Stimulated activated CD4-positive, alpha-beta T cell treated with anti-CD3 and anti-CD28 coated beads, Interleukin-15, amount 100 ng/mL, for 24 hours (primary cell): ENCODE results near the gene ALK.

Source experiments
- DNase-seq: peaks from one replicate; pipeline ENCODE4 v3.0.0-alpha.2; 2020

Gene ALK

DNA sequence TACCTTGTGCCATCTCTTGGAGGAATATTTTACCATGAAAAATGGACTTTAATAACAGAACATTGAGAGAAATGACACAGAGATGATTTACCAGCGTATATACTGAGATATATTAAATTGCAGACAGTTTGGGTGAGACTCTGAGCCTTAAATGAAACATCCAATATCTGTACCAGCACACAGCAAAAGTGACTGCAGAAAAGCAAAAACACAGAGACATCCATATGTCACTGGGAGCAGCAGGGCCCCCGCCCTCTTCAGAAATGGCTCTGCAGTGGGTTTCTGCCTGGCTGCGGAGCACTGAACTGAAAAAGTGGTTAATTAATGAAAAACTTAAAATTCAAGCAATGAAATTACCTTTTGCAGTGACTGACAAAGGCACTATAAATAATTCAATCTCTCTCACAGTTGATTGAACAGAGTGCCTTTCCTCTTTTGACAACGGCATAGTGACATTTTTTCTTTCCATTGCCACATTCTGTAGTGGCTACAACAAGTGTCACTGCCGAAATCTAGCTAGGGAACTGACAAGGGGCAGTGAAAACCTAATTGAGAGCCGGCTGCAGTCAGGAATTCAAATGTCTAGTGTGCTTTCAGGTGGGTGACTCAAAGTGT, 353.4 kb downstream of the ALK start:
- no peak for DNase-seq

DNA sequence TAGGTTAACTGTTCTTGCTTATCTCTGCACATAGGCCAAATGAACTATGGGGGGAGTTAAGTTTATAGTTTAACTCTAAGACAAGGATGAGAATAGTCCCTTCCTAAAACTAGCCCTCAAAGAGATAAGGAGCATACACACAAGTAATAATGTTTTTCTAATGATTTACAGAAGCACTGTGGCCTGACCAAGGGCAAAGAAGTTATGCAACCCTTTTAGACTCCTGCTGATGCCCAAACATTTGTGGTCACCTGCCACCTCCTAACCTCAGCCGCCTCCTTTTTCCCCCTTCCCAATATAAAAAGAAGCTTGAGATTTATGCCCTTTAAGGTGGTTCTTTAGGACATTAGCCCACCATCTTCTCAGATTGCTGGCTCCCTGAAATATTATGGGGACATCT, 357.7 kb downstream of the ALK start:
- no peak for DNase-seq

DNA sequence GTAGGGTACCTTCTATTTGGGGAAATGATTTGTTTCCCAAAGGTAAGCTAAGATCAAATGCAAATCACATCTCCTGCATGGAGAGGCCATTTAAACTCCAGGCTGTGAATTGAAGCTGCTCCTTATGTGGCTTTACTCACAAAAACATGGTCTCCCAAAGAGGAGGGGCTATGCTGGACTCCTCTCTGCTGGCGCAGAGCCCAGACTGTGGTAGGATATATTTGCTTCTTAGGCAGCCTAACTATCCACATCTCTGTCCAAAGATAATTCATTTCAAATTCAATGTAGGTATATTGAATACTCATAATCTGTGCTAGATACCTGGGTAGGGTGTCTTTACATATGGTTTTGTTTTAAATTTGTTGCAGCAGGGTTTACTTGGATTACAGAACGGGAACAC, 358.5 kb downstream of the ALK start:
- DNase-seq: no peak

DNA sequence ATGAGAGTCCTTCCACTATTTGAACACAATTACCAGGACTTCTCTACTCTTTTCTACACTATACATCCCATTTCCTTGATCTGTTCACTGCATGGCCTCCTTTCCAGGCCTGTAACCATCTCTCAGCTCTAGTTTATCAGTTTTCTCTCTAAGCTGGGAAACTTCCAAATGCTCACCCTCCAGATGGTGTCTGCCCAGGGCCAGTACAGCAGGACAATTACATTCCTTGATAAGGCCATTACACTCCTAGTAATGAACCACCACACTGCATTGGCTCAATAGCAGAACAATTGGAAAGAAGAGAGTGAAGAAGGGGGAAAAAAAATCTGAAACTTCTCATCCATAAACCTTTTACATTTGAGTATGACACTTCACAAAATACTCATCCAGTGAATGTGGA, 359.1 kb downstream of the ALK start:
- DNase-seq: no peak

DNA sequence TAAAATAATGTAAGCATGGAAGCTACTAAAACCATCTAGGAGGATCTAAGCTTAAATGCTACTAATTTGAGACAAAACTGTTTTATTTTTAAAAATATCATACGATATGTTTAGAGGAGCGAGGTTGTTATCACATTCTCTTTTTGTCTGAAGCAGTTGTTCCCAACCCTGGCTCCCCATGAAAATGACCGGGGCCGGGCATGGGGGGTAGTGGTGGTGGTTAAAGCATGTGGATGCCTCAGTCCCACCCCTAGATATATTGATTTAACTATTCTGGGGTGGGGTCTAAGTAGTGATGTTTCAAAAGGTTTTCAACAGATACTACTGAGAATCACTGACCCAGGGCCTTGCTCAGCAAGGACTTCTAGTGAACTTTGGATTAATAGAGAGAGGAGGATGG, 359.8 kb downstream of the ALK start:
- DNase-seq: no peak

DNA sequence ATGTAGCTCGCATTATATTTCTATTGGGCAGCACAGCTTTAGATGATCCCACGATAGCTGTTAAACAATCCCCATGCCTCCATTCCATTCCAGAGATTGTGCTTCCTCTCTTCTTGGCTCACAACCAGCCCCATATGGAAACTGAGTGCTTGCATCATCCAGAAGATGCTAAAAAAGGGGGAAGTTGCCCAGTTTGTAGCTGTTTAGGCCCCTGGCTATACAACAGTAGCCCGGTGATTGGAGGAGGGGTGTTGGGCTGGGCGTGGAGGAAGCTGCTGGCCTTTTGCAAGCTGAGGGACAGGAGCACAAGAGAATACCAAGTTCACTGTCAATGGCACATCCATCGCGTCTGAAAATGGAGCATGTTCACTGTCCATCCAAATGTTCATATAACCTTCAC, 360.2 kb downstream of the ALK start:
- DNase-seq: no peak

DNA sequence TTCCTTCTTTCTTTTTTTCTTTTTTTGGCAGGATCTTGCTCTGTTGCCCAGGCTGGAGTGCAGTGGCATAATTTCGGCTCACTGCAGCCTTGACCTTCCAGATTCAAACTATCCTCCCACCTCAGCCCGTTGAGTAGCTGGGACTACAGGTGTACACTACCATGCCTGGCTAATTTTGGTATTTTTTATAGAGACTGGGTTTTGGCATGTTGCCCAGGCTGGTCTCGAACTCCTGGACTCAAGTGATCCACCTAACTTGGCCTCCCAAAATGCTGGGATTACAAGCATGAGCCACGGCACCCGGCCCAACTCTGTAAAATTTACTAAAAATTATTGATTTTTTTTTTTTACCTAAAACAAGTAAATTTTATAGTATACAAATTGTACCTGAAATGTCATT, 360.8 kb downstream of the ALK start:
- DNase-seq: no peak

DNA sequence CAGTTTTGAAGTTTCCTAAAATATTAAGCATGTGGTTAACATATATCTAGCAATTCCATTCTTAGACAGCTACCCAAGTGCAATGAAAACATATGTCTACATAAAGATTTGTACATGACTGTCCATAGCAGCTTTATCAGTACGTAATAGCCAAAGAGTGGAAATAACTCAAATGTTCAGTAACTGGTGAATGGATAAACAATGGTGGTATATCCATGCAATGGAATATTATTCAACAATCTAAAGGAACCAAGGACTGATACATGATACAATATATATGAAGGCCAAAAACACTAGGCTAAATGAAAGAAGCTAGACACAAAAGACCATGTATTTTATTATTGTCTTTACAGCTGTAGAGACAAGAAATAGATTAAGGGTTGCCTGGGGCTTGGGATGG, 361.4 kb downstream of the ALK start:
- no peak for DNase-seq

DNA sequence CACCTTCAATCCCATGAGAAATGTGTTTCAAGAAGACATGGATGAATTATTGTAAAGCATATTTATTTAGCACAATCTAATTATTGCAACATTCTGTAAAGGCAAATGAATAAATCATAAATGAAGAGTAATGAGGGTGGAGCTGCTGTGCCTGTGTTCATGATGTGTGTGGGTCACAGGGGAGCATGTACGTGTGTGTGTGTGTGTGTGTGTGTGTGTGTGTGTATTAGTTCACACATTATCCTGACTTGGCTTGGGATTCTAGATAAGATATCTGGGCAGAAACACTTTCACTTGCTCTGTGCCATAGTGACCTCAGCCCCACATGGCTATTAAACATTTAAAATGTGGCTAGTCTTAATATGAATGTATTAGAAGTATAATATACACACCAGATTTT, 361.8 kb downstream of the ALK start:
- no peak for DNase-seq

DNA sequence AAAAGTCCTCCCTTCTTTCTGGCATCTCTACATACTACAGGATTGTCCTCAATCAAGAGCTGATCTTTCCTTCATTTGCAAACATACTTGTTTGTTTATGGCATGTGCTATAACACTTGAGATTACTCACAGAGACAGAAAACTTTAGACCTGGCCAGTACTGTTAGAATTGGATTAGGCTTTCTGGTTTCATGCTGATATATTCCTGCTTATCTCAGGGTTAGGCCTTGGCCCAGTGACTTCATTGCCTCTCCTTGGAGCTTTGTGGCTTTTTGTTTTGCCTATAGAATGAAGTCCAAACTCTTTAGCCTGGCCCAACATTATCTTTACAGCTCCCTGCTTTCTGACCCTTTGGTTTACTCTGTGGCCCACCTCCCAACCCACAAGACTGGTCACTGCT, 363.3 kb downstream of the ALK start:
- DNase-seq: no peak

DNA sequence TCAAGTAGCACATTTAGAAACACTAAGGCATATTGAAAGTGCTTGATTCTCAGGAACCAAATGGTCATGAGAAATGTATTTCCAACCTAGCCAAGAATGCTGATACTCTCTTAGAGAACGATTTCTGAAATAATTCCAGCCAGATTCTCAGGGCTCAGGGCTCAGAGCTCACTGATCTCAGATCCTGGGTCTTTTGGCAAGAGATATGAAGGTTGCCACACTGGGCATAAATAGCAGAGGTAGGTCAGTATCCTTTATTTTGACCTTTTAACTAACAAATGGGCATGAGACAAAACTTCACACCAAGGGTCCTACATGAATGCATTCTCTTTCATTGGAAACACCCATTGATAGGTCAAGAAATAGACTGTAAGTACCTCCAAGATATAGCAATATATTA, 364.1 kb downstream of the ALK start:
- no peak for DNase-seq

DNA sequence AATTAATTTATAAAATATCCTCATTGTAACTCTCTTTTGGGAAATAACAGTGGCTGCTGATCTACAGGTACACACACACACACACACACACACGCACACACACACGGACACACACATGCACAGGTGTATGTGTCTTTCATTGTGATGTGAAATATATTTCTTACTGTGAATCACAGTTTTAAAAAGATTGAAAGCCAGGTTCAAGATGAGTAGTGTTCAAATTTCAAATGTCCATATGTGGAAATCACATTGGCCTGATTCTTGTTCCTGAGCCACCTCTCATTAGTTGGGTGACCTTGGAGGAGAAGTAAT, 372.4 kb downstream of the ALK start:
- DNase-seq: no peak

DNA sequence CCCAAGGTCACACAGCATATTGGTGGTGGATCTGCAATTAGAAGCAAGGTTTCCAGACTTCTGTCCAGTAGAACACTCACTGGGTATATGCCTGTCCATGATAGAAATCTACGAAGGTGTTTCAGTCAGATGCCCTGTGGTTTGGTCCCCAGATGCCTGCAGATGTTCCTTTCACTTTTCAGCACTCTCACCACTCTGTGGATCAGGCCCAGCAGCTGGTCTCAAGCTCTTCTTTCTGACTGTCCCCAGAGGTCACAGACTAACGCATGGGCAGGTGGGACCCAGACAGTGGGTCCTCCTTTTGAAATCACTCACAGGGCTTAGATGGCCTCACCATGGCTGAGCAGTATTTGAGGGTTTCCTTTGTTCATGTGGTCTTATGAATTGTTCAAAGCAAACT, 376.5 kb downstream of the ALK start:
- no peak for DNase-seq

DNA sequence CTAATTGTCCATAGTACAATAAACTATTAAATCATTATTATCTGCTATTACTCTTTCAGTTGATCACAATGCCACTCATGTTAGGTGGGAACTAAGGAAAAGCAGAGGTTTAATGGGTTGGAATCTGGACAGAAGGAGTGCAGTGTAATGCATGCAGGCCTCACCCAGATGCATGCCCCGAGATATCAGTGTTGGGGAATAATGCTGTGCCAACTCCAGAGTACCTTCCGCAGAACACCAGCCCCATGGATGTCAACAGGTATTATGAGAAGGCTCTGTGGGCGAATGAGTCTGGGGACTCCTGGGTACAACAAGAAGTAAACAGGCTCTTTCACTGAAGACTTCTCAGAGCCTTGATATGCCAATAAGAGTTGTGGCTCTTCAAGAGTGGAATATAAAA, 377.4 kb downstream of the ALK start:
- no peak for DNase-seq

DNA sequence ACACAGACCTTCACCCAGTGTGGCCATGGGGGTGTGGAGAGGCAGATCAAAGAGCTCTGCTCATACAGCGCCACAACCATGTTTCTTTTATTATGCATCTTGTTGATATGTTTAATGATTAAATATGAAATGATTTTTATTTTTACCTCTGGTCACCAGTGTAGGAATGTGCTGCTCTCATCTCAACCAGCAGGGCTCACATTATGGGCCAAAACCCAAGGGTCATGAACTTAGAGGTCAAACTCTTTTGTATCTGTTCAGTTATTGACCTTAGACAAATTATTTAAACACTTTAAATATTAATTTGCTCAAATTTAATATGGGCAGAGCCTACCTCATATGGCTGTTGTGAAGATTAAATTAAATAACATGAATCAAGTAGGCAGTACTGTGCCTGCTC, 386.2 kb downstream of the ALK start:
- DNase-seq: no peak

DNA sequence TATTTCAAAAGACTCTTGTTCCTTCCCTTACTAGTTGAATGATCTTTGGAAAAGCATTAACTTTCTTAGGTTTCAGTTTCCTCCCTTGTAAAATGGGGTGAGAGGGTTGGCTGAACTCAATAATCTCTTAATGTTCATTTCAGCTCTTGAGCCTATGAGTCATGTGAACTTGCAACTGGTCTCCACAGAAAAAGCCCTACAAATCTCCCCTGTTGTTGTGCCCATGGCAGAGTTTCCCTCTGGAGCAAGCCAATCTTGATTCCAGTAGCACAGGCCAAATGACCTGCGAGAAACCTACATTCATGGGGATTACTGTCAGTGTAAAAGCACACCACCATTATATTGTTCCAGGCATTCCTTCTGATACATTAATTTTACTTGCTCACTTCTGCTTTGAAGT, 388.9 kb downstream of the ALK start:
- no peak for DNase-seq

DNA sequence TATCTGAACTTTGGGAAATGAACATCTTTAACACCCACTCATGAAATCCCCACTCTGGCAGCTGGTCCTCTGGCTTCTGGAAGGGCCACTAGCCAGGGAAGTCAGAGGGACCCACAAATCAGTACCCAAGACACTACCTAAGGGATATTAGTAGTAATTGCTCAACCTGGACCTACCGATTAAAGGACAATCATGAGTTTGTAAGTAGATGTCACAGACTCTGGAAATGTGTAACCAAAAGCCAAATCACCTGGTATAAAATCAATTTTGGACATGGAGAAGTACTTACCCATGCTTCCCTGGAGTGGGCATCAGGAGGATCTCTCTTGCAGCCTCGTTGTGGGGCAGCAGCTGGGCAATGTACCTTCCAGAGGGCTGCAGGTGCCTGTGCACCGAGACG, 389.8 kb downstream of the ALK start:
- no peak for DNase-seq

DNA sequence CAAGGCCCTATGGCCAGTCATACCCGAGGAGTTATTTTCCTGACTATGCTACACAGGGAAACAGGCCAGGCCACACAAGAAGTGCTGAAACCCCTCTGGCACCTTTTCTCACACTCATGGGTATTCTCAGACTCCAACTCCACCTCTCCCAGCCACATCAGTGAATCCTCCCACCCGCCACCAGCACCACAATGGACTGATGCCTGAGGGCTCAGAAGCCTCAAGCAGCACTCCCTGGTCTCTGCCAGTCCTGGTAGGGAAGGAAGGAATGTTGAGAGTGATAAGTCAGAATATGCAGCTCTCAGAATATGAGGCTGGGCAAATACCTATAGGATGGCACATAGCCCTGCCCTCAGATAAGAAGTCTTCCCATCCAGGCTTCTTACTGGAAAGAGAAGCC, 391.1 kb downstream of the ALK start:
- DNase-seq: no peak

DNA sequence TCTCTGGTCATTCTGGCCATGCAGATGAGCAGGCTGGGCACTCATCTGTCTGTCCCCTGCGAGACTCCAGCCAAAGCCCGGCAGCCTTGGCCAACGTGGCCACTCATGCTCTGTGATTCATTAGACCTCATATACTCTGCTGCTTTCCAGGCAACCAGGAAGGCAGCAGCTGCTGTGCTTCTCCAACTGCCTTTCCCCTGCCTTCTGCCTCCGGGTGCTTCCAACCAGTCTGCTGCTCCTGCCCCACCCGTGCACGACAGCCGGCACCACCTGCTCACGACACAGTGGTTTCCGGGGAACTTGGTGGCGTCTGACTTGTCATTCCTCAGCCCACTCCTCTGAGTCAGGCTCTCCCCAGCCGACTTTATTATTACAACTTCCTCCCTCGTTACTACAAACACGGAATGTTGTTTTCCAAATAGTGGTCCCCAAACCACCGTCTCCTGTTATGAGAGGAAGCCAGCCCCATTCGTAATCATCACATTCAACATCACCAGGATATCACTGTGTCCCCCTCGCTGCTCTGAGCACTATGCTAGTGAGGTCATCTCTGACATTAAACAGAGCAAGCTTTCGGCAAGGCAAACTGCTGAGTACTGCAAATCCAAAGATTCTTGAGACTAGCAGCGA, 392.4 kb downstream of the ALK start:
- peak; percentile 53 for DNase-seq

DNA sequence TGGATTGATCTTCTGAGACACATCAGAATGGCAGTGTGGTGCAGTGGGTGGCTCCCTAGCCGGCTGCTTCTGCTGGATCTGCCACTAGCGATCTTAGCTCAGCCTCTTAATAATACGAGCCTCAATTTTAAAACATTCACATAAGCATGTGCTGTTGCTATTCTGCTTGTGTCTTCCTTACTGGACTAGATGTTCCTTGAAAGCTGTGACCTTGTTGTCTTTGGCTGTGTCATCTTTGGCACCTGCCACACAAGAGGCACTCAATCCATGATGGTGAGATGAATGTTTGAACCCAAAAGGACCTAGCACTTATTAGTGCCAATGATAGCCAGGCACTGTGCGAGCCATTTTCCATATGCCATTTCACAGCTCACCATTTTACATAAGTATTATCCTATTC, 393.0 kb downstream of the ALK start:
- DNase-seq: no peak

DNA sequence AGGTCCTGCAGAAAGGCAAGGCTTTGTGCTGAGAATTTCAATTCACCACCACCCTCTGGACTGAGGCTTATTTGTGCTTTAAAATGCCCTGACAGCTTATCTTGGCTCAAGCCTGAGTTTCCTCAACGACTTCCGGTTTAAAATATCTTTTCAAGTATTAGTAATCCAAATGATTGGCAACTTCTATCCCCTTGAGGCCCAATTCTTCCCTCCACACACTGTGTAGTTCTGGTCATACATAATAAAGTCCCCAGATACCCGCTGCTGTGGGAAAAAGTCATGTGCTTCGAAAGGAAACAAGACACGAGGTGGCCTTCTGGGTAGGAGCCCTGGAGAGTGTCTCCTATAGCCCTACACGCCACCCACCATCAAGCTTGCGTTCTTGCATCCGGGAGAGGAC, 393.4 kb downstream of the ALK start:
- no peak for DNase-seq

DNA sequence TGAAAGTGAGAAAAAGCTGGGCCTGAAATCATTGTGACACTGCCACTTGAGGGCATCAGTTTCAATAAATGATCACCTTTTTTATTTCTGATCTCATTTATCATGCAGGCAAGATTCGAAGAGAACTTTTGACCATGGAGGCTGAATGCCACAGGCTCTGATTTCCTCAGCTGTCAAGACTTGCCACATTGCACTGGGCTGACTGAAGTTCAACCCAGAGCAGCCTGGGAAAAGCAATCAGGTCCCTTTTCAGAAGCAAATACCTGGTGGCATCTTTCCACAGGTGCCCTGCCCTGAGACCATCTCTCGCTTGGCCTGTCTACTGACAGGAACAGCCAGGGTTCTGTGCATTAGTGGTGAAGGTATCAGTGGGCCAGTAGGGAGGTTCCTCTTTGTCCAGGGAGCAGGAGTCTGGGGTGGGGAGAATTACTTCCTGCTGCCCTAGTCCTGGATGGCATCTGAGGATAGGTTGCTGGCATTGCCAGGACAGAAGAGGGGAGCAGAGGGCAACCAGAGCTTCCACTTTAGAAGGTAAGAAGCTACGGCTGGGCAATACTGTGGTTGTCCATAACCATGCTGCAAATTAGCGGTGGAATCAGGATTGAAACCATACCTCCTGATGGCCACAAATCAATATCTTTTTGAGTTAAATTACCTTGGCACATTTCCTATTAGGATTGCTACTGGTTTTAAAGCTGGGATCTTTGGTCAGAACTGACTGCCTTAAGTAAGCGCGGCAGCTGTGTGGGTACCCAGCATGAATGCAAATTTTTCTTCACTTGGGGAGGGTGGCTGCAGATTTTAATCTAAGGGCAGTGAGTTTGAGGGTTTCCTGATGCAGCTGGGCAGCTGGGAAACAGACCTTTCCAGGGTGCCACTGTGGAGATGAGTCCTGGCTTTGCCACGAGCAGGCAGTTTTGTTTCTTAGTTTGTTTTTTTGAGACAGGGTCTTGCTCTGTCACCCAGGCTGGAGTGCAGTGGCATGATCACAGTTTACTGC, 394.5 kb downstream of the ALK start:
- no peak for DNase-seq

DNA sequence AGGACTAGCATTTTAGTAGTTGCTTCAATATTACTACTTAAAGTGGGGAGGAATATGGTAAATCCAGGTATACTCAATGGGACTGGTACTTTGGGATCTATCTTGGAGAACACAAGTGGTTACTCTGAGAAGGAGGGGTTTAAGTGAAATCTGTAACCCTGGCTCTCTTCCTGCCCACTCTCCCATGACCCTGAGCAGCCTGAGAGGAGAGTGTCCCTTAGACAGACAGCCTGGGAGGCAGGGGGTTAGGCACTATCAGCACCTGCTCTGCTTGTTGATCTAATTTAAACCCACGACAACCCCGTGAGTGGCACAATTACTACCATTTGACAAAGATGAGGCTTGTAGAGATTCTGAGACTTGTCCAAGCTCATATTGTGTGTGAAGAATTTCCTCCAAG, 395.5 kb downstream of the ALK start:
- no peak for DNase-seq

DNA sequence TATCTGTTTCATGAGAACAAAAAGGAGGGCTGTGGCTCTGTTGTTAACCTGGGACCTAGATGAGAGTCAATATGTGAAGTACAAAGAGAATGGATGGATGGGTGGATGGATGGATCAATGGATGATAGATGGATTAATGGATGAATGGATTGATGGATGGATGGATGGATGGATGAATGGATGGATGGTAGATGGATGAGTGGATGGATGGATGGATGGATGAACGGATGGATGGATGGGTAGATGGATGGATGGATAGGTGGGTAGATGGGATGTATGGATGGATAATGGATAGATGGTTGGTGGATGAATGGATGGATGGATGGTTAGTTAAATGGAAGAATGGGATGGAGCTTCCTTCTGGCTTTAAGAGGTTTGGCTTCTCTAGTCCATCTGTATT, 396.7 kb downstream of the ALK start:
- no peak for DNase-seq
